Uterus (tissue), 4 donors: ENCODE measurements around the gene KIF26B. TPM values are rescaled to one million over a fixed set of nuclear protein-coding genes. Genes with fewer than 3 reads are reported as not detected.

Source experiments
- DNase-seq, 2 donors: peaks; one replicate each; pipeline ENCODE4 v3.0.0-alpha.2; 2019 to 2020
- H3K27ac ChIP-seq, 2 donors: fragments of 200-600 bp; sonication (generic); 1 replicate in 1 of 2; 2 replicates in 1 of 2; pipeline ENCODE4 v1.5.1; 2016 to 2018
- H3K27me3 ChIP-seq, 2 donors: fragments of 200-600 bp; sonication (generic); one replicate each; pipeline ENCODE4 v1.5.1; 2018 to 2019; ENCODE audit warnings: control low read depth in 1 of 2
- H3K36me3 ChIP-seq, 2 donors: fragments of 200-600 bp; sonication (generic); one replicate each; pipeline ENCODE4 v1.5.1; 2019; ENCODE audit warnings: control low read depth in 1 of 2
- H3K4me1 ChIP-seq, 2 donors: fragments of 200-600 bp; sonication (generic); one replicate each; pipeline ENCODE4 v1.5.1; 2018 to 2019; ENCODE audit warnings: control low read depth in 1 of 2
- H3K4me3 ChIP-seq, 2 donors: fragments of 200-600 bp; sonication (generic); 1 replicate in 1 of 2; 2 replicates in 1 of 2; pipeline ENCODE4 v1.5.1; 2018 to 2019; ENCODE audit warnings: mild to moderate bottlenecking in 1 of 2
- H3K9me3 ChIP-seq, 2 donors: fragments of 200-600 bp; sonication (generic); one replicate each; pipeline ENCODE4 v1.5.1; 2019; ENCODE audit warnings: control low read depth in 1 of 2
- POLR2A ChIP-seq, 2 donors: fragments of 450-650 bp; IDR thresholded peaks; one replicate each; pipeline ENCODE4 v1.6.1; 2016; ENCODE audit warnings: antibody characterized with exemption in 2 of 2, mild to moderate bottlenecking in 1 of 2, moderate library complexity in 1 of 2
- intact Hi-C: fragments of 100-400 bp; cut with DNase I; formaldehyde crosslinking; loops from one replicate; pipeline ENCODE4 v1.15.1; 2023; ENCODE audit warnings: low total_unique reads
- total RNA-seq, 4 donors: library from RNA; depleted of rRNA in 3 of 4; stranded (reverse); fragments of >200 nt in 3 of 4; gene quantifications; one replicate each; pipeline versions ENCODE4 v1.1.0 to v1.2.4, GENCODE V29; 2014 to 2023
- TF ChIP-seq, protein P1 (sequence below), 4 experiments: fragments of 200-600 bp in 2 of 4; fragments of 450-650 bp in 2 of 4; sonication (generic) in 2 of 4; IDR thresholded peaks; one replicate each; pipeline ENCODE4 v1.5.1; 2016 to 2019; ENCODE audit warnings: antibody characterized with exemption in 4 of 4, mild to moderate bottlenecking in 2 of 4, moderate library complexity in 1 of 4
- donor health status: DM: yes; HTN: yes; CAD: no.

The KIF26B gene
- total RNA-seq, 4 donors from 2014 or later: 0.27 to 17.4 (median 1.3) TPM; not detected in 1

- DNase-seq: no peak
- no peak for TF ChIP-seq POLR2A (IDR thresholded peaks at IDR 0.05)
- TF ChIP-seq, protein P1, sequence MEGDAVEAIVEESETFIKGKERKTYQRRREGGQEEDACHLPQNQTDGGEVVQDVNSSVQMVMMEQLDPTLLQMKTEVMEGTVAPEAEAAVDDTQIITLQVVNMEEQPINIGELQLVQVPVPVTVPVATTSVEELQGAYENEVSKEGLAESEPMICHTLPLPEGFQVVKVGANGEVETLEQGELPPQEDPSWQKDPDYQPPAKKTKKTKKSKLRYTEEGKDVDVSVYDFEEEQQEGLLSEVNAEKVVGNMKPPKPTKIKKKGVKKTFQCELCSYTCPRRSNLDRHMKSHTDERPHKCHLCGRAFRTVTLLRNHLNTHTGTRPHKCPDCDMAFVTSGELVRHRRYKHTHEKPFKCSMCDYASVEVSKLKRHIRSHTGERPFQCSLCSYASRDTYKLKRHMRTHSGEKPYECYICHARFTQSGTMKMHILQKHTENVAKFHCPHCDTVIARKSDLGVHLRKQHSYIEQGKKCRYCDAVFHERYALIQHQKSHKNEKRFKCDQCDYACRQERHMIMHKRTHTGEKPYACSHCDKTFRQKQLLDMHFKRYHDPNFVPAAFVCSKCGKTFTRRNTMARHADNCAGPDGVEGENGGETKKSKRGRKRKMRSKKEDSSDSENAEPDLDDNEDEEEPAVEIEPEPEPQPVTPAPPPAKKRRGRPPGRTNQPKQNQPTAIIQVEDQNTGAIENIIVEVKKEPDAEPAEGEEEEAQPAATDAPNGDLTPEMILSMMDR (IDR thresholded peaks at IDR 0.05): no peak
- intact Hi-C loops: no loop called here
- no peak overlapping the region for H3K4me3 ChIP-seq
- H3K36me3 ChIP-seq: no peaks in the 10 kb centered on the region
- no peaks in the 10 kb centered on the region for H3K4me1 ChIP-seq
- H3K27me3 ChIP-seq: no peaks in the 10 kb centered on the region
- no peaks in the 10 kb centered on the region for H3K9me3 ChIP-seq
- no peak overlapping the region for H3K27ac ChIP-seq
Observed at GRCh38 chr1:245116751-245117150, 38.0 kb upstream of the KIF26B start.

GRCh38 chr1:245118066-245118465 is 36.7 kb upstream of the KIF26B start:
- Histone ChIP-seq H3K9me3 (no peaks in the 10 kb centered on the region), H3K4me1 (no peaks in the 10 kb centered on the region), H3K36me3 (no peaks in the 10 kb centered on the region), H3K4me3 (no peak overlapping the region), H3K27ac (no peak overlapping the region), H3K27me3 (no peaks in the 10 kb centered on the region)
- no peak for DNase-seq
- TF ChIP-seq, protein P1 (IDR thresholded peaks at IDR 0.05): no peak
- TF ChIP-seq POLR2A (IDR thresholded peaks at IDR 0.05): no peak
- intact Hi-C loops: no loop called here

GRCh38 chr1:245118806-245119205 is 36.0 kb upstream of the KIF26B start:
- intact Hi-C loops: no loop called here
- Histone ChIP-seq H3K36me3 (no peaks in the 10 kb centered on the region), H3K9me3 (no peaks in the 10 kb centered on the region), H3K27ac (no peak overlapping the region), H3K4me3 (no peak overlapping the region), H3K27me3 (no peaks in the 10 kb centered on the region), H3K4me1 (no peaks in the 10 kb centered on the region)
- TF ChIP-seq, protein P1 (IDR thresholded peaks at IDR 0.05): no peak
- TF ChIP-seq POLR2A (IDR thresholded peaks at IDR 0.05): no peak
- DNase-seq: no peak

DNA sequence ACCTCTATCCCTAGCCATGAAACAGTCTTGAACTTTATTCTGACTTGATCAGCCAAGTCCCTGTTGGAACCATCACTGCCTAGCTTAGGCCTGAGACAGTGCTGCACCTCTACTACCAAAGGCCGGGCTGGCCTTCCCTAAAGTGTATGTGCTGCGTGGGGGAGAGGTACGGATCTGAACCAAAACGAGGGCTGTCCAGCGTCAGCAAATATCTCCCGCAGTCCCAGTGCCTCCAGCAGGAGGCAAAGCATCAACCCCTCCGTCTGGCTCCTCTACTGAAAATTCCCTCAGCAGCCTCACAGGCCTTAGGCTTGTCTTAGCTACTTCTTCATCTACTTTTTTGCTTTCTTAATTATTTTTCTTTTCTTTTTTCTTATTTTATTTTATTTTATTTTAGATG is 33.3 kb upstream of the KIF26B start:
- Histone ChIP-seq H3K27ac (no peak overlapping the region), H3K27me3 (no peaks in the 10 kb centered on the region), H3K9me3 (no peaks in the 10 kb centered on the region), H3K4me3 (no peak overlapping the region), H3K4me1 (no peaks in the 10 kb centered on the region), H3K36me3 (no peaks in the 10 kb centered on the region)
- no peak for TF ChIP-seq POLR2A (IDR thresholded peaks at IDR 0.05)
- TF ChIP-seq, protein P1 (IDR thresholded peaks at IDR 0.05): no peak
- intact Hi-C loops: no loop called here
- DNase-seq: no peak

- Histone ChIP-seq H3K4me1 (no peaks in the 10 kb centered on the region), H3K36me3 (no peaks in the 10 kb centered on the region), H3K27me3 (no peaks in the 10 kb centered on the region), H3K4me3 (no peak overlapping the region), H3K9me3 (no peaks in the 10 kb centered on the region), H3K27ac (no peak overlapping the region)
- TF ChIP-seq, protein P1 (IDR thresholded peaks at IDR 0.05): no peak
- no peak for TF ChIP-seq POLR2A (IDR thresholded peaks at IDR 0.05)
- intact Hi-C loops: no loop called here
- no peak for DNase-seq
Observed at GRCh38 chr1:245124241-245124640, 30.5 kb upstream of the KIF26B start.
